Loucy (cell line): Measurements from ENCODE around the gene NET1.
A peak's percentile ranks its signal among the peaks of the same experiment; 100 is the strongest.

Experiments used
- H2AFZ ChIP-seq: fragments of 200-600 bp; sonication (generic); 2 replicates; pipeline ENCODE4 v1.6.0; 2016; ENCODE audit warnings: antibody characterized with exemption, mild to moderate bottlenecking, low read length, moderate library complexity
- H3F3A ChIP-seq: fragments of 200-600 bp; 2 replicates; pipeline ENCODE4 v1.6.0; 2016; ENCODE audit warnings: antibody characterized with exemption, low read depth, mild to moderate bottlenecking
- H3K27me3 ChIP-seq: fragments of 200-600 bp; sonication (generic); 2 replicates; pipeline ENCODE4 v1.6.1; 2014; ENCODE audit warnings: low read length, mild to moderate bottlenecking; ENCODE audit not compliant: insufficient read depth, poor library complexity, severe bottlenecking
- H3K36me3 ChIP-seq: fragments of 200-600 bp; sonication (generic); 2 replicates; pipeline ENCODE4 v1.6.1; 2016; ENCODE audit warnings: low read length; ENCODE audit not compliant: insufficient read depth
- H3K4me1 ChIP-seq: fragments of 200-600 bp; sonication (generic); 2 replicates; pipeline ENCODE4 v1.5.1; 2014; ENCODE audit warnings: low read length, mild to moderate bottlenecking; ENCODE audit not compliant: insufficient read depth, poor library complexity, severe bottlenecking
- H3K4me2 ChIP-seq: fragments of 200-600 bp; sonication (generic); 2 replicates; pipeline ENCODE4 v1.6.0; 2014; ENCODE audit warnings: antibody characterized with exemption, low read length, low read depth, mild to moderate bottlenecking; ENCODE audit not compliant: poor library complexity, severe bottlenecking
- H3K4me3 ChIP-seq: fragments of 200-600 bp; sonication (generic); 2 replicates; pipeline ENCODE4 v1.5.1; 2014; ENCODE audit warnings: low read length, mild to moderate bottlenecking, mixed read lengths; ENCODE audit not compliant: poor library complexity, severe bottlenecking
- H3K79me2 ChIP-seq: fragments of 200-600 bp; sonication (generic); 2 replicates; pipeline ENCODE4 v1.6.1; 2014; ENCODE audit warnings: low read length; ENCODE audit not compliant: insufficient read depth
- H3K9ac ChIP-seq: fragments of 200-600 bp; sonication (generic); 2 replicates; pipeline ENCODE4 v1.6.0; 2014; ENCODE audit warnings: mild to moderate bottlenecking, low read depth, low read length, moderate library complexity; ENCODE audit not compliant: poor library complexity, severe bottlenecking
- H3K9me2 ChIP-seq: fragments of 200-600 bp; sonication (generic); replicated peaks from 2 replicates; pipeline ENCODE4 v1.6.1; 2016; ENCODE audit warnings: low read depth, low read length, mixed read lengths
- H3K9me3 ChIP-seq: fragments of 200-600 bp; sonication (generic); 2 replicates; pipeline ENCODE4 v1.6.1; 2014; ENCODE audit warnings: mild to moderate bottlenecking, antibody characterized with exemption, low read length, low read depth; ENCODE audit not compliant: insufficient read depth
- H4K20me1 ChIP-seq: fragments of 200-600 bp; sonication (generic); 2 replicates; pipeline ENCODE4 v1.6.0; 2014; ENCODE audit warnings: antibody characterized with exemption, low read length, mild to moderate bottlenecking; ENCODE audit not compliant: insufficient read depth, poor library complexity, severe bottlenecking
- CTCF ChIP-seq: fragments of 200-600 bp; sonication (generic); conservative IDR thresholded peaks from 2 replicates; pipeline ENCODE4 v1.5.1; 2014; ENCODE audit warnings: mild to moderate bottlenecking, antibody characterized with exemption, low read length
- EZH2phosphoT487 ChIP-seq: fragments of 200-600 bp; IDR thresholded peaks from 2 replicates; pipeline ENCODE4 v1.6.1; 2018; ENCODE audit warnings: antibody characterized with exemption, mild to moderate bottlenecking, moderate library complexity, borderline replicate concordance

Gene NET1

GRCh38 chr10:5490032-5490431 is 77.7 kb downstream of the NET1 start:
- H3K79me2 ChIP-seq: no peaks in the 10 kb centered on the region
- no peaks in the 10 kb centered on the region for H3K27me3 ChIP-seq
- no peaks in the 10 kb centered on the region for H3K9me2 ChIP-seq
- no peaks in the 10 kb centered on the region for H3K36me3 ChIP-seq
- TF ChIP-seq CTCF (no peak), EZH2phosphoT487 (no peak)
- H2AFZ ChIP-seq: no peak overlapping the region
- H3K9ac ChIP-seq: no peak overlapping the region
- no peak overlapping the region for H3K4me2 ChIP-seq
- no peaks in the 10 kb centered on the region for H3K9me3 ChIP-seq
- H3K4me3 ChIP-seq: no peak overlapping the region
- no peaks in the 10 kb centered on the region for H4K20me1 ChIP-seq
- H3K4me1 ChIP-seq: peaks cover 6% of the 10 kb centered on the region
- no peaks in the 10 kb centered on the region for H3F3A ChIP-seq

GRCh38 chr10:5490698-5491464 is 78.5 kb downstream of the NET1 start:
- no peaks in the 10 kb centered on the region for H3K36me3 ChIP-seq
- H4K20me1 ChIP-seq: no peaks in the 10 kb centered on the region
- peaks cover 6% of the 10 kb centered on the region for H3K4me1 ChIP-seq
- H3K4me3 ChIP-seq: no peak overlapping the region
- no peak overlapping the region for H3K9ac ChIP-seq
- H3K79me2 ChIP-seq: no peaks in the 10 kb centered on the region
- H3K9me3 ChIP-seq: no peaks in the 10 kb centered on the region
- TF ChIP-seq CTCF (no peak), EZH2phosphoT487 (no peak)
- peak overlapping the region; percentile 0 for H3K4me2 ChIP-seq
- H3F3A ChIP-seq: no peaks in the 10 kb centered on the region
- H3K9me2 ChIP-seq: no peaks in the 10 kb centered on the region
- H3K27me3 ChIP-seq: no peaks in the 10 kb centered on the region
- peak overlapping the region; percentile 11; the same call in 1 of the 2 replicates for H2AFZ ChIP-seq

GRCh38 chr10:5491477-5491876 is 79.1 kb downstream of the NET1 start:
- Histone ChIP-seq H3K4me2 (peak overlapping the region; percentile 0), H3K36me3 (no peaks in the 10 kb centered on the region), H3K9ac (no peak overlapping the region), H3K9me2 (no peaks in the 10 kb centered on the region), H3K4me3 (no peak overlapping the region), H2AFZ (no peak overlapping the region), H4K20me1 (no peaks in the 10 kb centered on the region), H3K4me1 (peaks cover 6% of the 10 kb centered on the region), H3F3A (no peaks in the 10 kb centered on the region), H3K9me3 (no peaks in the 10 kb centered on the region), H3K27me3 (no peaks in the 10 kb centered on the region), H3K79me2 (no peaks in the 10 kb centered on the region)
- TF ChIP-seq EZH2phosphoT487 (no peak), CTCF (no peak)
